Subcutaneous abdominal adipose tissue (tissue), 5 donors: Measurements from ENCODE around the gene MEOX1.

Source experiments
- H3K27ac ChIP-seq: one replicate; pipeline ENCODE4 v1.7.0; 2013; ENCODE audit warnings: low read depth, mild to moderate bottlenecking, inconsistent platforms, low read length, moderate library complexity
- H3K27me3 ChIP-seq, 5 donors: one replicate each; pipeline ENCODE4 v1.7.0; 2013; ENCODE audit warnings: low read length in 5 of 5, inconsistent platforms in 1 of 5; ENCODE audit not compliant: control insufficient read depth in 5 of 5, insufficient read depth in 4 of 5
- H3K36me3 ChIP-seq, 5 donors: one replicate each; pipeline ENCODE4 v1.7.0; 2013; ENCODE audit warnings: low read length in 5 of 5; ENCODE audit not compliant: control insufficient read depth in 5 of 5, insufficient read depth in 5 of 5
- H3K4me1 ChIP-seq, 5 donors: one replicate each; pipeline ENCODE4 v1.7.0; 2013; ENCODE audit warnings: low read length in 5 of 5, mild to moderate bottlenecking in 3 of 5, moderate library complexity in 1 of 5; ENCODE audit not compliant: control insufficient read depth in 5 of 5, insufficient read depth in 5 of 5
- H3K4me3 ChIP-seq, 5 donors: one replicate each; pipeline ENCODE4 v1.7.0; 2013; ENCODE audit warnings: low read length in 5 of 5, low read depth in 1 of 5
- H3K9ac ChIP-seq, 5 donors: one replicate each; pipeline ENCODE4 v1.7.0; 2013; ENCODE audit warnings: low read length in 5 of 5, mild to moderate bottlenecking in 4 of 5, moderate library complexity in 3 of 5
- H3K9me3 ChIP-seq, 5 donors: one replicate each; pipeline ENCODE4 v1.7.0; 2013; ENCODE audit warnings: low read length in 5 of 5; ENCODE audit not compliant: control insufficient read depth in 5 of 5
- donor health status: healthy.
- donor health status: healthy.
- donor health status: healthy.
- donor health status: healthy.
- donor health status: healthy.

Gene MEOX1

DNA sequence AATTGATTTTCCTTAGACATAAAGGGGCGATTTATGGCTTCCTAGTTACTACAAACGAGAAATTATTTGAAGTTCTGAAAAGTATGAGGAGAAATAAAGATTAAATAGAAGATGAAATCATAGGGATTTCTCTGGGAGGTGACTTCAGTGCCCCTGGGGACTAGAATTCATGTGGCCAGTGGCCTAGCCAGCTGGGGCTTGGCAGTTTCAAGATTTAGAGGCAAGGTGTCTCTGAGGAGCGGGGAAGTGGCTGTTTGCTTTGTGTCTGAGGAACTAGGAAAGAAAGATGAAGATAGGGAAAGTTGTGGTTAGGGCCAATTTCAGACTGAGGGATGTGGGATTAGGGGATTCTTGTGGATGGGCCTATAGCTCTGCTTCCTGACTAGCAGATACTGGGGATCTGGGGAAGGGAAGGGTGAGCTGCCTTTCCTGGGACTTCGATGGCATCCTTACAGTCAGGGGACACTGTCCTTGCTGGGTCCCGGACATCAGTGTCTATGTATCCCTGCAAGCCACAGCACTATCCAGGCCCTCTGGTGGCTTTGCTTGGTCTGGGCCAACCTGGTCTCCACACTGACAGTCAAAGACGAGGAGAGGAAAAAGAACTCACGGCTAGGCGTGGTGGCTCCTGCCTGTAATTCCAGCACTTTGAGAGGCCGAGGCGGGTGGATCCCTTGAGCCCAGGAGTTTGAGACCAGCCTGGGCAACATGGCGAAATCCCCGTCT is 22.4 kb upstream of the MEOX1 start:
- H3K9me3 ChIP-seq, result no peaks in the 10 kb centered on the region
- no peak overlapping the region for H3K4me3 ChIP-seq
- H3K27ac ChIP-seq, result no peak overlapping the region
- peaks cover 0 to 8% (median 4%) of the 10 kb centered on the region in 5 donors for H3K27me3 ChIP-seq
- no peak overlapping the region for H3K9ac ChIP-seq
- peaks cover 0 to 1% (median 0%) of the 10 kb centered on the region in 5 donors for H3K4me1 ChIP-seq
- H3K36me3 ChIP-seq, result no peaks in the 10 kb centered on the region

DNA sequence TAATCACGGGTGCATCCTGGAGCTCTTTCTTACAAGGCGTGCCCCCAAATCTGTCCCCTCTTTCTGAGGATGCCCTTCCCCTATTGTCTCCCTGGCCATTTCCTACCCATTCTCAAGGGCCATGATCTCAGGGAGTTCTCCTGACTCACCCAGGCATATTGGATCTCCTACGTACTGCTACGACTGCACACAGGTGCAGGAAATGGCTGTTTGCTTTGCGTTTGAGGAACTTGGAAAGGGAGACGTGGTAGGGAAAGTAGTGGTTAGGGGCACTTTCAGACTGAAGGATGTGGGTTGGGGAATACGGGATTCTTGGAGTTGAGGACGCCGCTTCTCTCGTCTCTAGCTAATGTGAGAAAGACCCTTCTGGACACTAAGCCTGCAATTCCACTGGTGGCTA is 18.7 kb upstream of the MEOX1 start:
- peaks cover 2 to 22% (median 5%) of the 10 kb centered on the region in 5 donors for H3K4me1 ChIP-seq
- no peaks in the 10 kb centered on the region for H3K36me3 ChIP-seq
- H3K9ac ChIP-seq, result no peak overlapping the region
- no peaks in the 10 kb centered on the region for H3K9me3 ChIP-seq
- H3K27ac ChIP-seq, result no peak overlapping the region
- H3K27me3 ChIP-seq, result peaks cover 0 to 5% (median 4%) of the 10 kb centered on the region in 5 donors
- H3K4me3 ChIP-seq, result no peak overlapping the region

- Histone ChIP-seq H3K4me1 (peaks cover 2 to 22% (median 5%) of the 10 kb centered on the region in 5 donors), H3K9me3 (no peaks in the 10 kb centered on the region), H3K27me3 (peaks cover 0 to 5% (median 4%) of the 10 kb centered on the region in 5 donors), H3K36me3 (no peaks in the 10 kb centered on the region), H3K9ac (no peak overlapping the region), H3K4me3 (no peak overlapping the region), H3K27ac (no peak overlapping the region)
These were observed 18.2 kb upstream of the MEOX1 start for GRCh38 chr17:43679911-43680310.

GRCh38 chr17:43679401-43679800 is 17.7 kb upstream of the MEOX1 start:
- Histone ChIP-seq H3K9ac (no peak overlapping the region), H3K4me3 (no peak overlapping the region), H3K9me3 (no peaks in the 10 kb centered on the region), H3K36me3 (no peaks in the 10 kb centered on the region), H3K4me1 (peaks cover 4 to 22% (median 5%) of the 10 kb centered on the region in 5 donors), H3K27ac (no peak overlapping the region), H3K27me3 (peaks cover 0 to 5% (median 4%) of the 10 kb centered on the region in 5 donors)

DNA sequence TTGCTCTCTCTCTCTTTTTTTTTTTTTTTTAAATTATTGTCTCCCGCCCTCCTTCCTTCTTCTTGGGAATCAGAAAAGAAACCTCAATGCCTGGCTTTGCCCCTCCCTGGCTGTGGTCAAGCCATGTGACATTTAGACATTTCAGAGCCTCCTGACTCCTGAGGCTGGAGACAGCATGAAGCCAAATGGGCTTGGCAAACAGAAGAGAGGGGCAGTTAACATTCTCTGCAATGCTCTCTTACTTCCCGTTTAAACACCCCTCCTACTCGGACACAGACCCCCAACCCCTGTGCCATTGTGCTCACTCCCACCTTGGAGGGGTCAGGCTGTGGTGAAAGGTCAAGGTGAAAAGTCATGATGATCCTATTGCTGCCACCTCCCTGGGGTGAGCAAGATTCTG is 14.7 kb upstream of the MEOX1 start:
- Histone ChIP-seq H3K27me3 (peaks cover 0 to 5% (median 4%) of the 10 kb centered on the region in 5 donors), H3K9ac (no peak overlapping the region), H3K4me1 (peaks cover 4 to 24% (median 11%) of the 10 kb centered on the region in 5 donors), H3K9me3 (no peaks in the 10 kb centered on the region), H3K4me3 (no peak overlapping the region), H3K36me3 (no peaks in the 10 kb centered on the region), H3K27ac (no peak overlapping the region)

DNA sequence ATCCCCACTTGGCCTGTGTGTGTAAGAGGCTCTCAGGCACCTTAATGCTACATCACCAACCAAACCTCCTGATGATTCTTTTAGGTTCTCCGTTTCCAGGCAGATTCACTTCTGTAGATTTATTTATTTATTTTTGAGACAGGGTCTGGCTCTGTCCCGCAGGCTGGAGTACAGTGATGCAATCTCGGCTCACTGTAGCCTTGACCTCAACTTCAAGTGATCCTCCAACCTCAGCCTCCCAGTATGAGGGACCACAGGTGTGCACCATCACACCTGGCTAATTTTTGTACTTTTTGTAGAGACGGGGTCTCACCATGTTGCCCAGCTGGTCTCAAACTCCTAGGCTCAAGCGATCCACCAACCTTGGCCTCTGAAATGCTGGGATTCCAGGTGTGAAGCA is 12.7 kb upstream of the MEOX1 start:
- Histone ChIP-seq H3K4me1 (peaks cover 4 to 33% (median 18%) of the 10 kb centered on the region in 5 donors), H3K9ac (no peak overlapping the region), H3K9me3 (no peaks in the 10 kb centered on the region), H3K4me3 (no peak overlapping the region), H3K27ac (no peak overlapping the region), H3K27me3 (peaks cover 0 to 2% (median 0%) of the 10 kb centered on the region in 5 donors), H3K36me3 (no peaks in the 10 kb centered on the region)

DNA sequence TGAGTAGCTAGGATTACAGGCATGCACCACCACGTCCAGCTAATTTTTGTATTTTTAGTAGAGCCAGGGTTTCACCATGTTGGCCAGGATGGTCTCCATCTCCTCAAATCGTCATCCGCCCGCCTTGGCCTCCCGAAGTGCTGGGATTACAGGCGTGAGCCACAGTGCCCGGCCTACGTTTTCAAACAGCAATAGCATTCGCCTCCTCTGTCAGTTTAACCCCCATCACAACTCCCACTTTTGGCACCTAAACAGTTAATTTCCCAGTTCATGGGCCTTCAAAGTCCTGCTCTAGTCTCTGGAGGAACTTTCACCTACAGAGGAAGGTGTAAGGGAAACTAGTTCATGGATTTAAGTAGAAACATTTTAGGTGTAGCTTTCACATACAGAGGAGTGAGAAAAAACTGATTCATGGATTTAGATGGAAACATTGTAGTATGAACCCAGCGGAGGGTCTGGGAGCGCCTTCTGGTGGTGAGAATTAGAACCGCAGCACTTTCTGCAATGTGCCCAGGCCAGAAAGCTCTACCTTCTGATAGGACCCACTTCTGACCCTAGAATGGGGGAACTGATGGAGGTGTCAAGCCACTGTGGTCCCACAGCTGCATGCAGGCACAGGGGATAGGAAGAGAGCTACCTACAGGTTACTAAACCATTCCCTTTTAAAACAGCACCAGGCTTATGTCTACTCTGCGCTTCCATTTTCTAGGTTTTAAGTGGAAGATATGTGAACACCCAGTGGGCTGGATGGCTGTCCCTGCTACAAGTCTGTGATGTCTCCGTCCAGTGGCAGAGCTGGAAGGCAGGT is 12.0 kb upstream of the MEOX1 start:
- no peak overlapping the region for H3K27ac ChIP-seq
- H3K36me3 ChIP-seq, result no peaks in the 10 kb centered on the region
- peaks cover 0 to 2% (median 0%) of the 10 kb centered on the region in 5 donors for H3K27me3 ChIP-seq
- no peak overlapping the region for H3K9ac ChIP-seq
- H3K9me3 ChIP-seq, result no peaks in the 10 kb centered on the region
- no peak overlapping the region for H3K4me3 ChIP-seq
- H3K4me1 ChIP-seq, result peaks cover 4 to 33% (median 18%) of the 10 kb centered on the region in 5 donors

DNA sequence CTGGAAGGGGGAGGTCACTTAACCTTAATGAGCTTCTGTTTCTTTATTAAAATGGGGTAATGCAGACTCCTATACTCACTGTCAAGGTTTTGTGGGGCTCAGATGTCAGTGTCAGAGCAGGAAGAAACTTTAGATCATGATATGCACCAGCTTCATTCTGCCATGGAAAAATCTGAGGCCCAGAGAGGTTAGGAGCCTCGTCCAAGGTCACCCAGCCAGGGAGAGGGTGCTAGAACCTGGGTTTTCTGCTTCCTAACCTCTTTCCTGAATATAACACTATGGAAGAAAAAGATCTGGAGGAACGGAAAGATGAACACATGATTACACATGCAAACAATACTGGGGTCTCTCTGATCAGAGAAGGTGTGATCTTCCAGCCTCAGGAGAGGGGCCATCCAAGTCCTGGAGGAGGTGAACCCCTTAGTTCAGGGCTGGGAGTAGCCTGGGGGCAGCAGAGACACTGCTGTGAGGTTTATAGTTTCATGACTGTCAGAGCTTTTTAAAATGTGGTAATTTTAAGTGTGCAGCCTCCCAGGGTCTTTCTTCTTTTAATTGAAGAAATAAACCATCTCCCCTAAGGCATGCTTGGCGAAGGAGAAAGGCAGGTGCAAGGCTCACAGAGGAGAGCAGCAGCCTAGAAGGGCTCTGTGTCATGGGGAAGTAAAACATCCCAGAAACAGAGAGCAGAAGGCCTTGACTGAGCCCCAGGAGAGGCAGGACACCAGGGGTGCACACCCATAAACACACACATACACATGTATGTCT is 10.2 kb upstream of the MEOX1 start:
- Histone ChIP-seq H3K27me3 (peaks cover 0 to 2% (median 0%) of the 10 kb centered on the region in 5 donors), H3K4me1 (peaks cover 0 to 27% (median 10%) of the 10 kb centered on the region in 5 donors), H3K9me3 (no peaks in the 10 kb centered on the region), H3K4me3 (no peak overlapping the region), H3K27ac (no peak overlapping the region), H3K36me3 (no peaks in the 10 kb centered on the region), H3K9ac (no peak overlapping the region)

- Histone ChIP-seq H3K27ac (no peak overlapping the region), H3K36me3 (no peaks in the 10 kb centered on the region), H3K27me3 (peaks cover 0 to 3% (median 0%) of the 10 kb centered on the region in 5 donors), H3K9me3 (no peaks in the 10 kb centered on the region), H3K4me1 (peaks cover 0 to 30% (median 10%) of the 10 kb centered on the region in 5 donors), H3K9ac (no peak overlapping the region), H3K4me3 (no peak overlapping the region)
These were observed 9.4 kb upstream of the MEOX1 start for GRCh38 chr17:43671031-43671692.
